Jurkat, Clone E6-1 (cell line): Measurements from ENCODE around the gene HNF1B.

Experiments
- DNase-seq: peaks from one replicate; pipeline ENCODE4 v3.0.0-alpha.2; 2011; ENCODE audit warnings: low read depth, low spot score
- H3K4me3 ChIP-seq: 2 replicates; pipeline ENCODE4 v1.5.1; 2011; ENCODE audit warnings: mild to moderate bottlenecking, low read length, control low read depth, moderate library complexity

Gene HNF1B

DNA sequence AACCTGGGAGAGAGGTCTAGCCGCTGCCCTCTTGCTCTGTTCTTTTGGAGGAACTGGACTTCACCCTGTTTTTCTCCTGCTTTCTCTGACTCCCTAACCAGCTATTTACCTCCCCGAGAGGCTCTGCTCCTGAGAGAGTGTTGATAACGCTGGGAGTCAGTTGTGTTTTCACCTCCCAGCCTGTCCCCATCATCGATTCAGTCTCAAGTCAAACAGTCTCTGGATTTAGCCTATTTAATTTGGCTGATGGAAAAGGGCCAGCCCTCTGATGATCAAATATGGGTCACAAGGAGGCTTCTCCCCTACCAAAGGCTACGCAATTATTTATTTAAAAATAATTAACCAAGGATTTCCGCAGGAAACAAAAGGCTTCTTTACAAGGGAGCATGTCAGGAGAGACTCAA lies 31.8 kb downstream of the HNF1B start:
- no peak overlapping the region for H3K4me3 ChIP-seq
- DNase-seq, result no peak

DNA sequence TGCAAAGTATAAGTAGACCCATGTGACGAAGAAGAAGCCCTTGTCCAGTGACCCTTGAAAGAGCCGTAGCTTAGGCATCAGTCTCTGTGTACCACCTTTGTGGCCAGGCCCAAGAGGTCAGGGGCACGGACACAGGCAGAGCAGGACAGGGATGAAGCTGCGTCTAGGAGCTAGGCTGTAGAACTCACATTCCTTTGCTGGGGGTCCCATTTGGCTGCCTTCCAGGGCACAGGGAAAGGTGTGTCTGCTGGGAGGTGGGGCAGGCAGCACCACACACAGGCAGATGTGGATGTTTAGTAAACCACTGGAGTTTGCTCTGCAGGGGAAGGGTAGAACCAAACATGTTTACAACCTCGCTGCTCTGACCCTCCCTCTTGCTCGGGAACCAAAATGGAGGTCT lies 33.7 kb downstream of the HNF1B start:
- no peak overlapping the region for H3K4me3 ChIP-seq
- DNase-seq, result no peak

DNA sequence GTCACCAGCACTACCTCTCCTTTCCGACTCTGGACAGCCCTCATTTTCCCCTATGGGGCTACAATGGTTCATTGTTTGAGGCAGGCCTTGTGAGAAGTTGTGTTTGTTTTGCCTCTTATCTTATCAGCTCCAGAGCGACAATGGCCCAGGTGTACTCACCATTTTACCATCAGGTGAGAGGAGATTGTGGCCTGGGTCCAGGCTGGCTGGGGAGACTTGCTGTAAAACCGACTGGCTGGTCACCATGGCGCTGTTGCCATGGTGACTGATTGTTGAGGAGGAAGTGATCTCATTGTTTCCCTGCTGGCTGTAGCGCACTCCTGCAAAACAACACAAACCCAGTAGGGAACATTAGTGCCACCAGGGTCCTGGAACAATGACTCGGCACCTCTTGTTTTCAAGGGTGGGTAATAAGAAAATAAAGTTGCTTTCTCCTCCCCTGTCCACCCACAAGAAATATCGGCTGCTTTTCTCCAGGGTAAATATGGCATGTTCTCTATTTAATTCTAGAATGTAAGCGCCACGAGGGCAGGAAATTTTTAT lies 34.4 kb downstream of the HNF1B start:
- no peak overlapping the region for H3K4me3 ChIP-seq
- DNase-seq, result no peak

DNA sequence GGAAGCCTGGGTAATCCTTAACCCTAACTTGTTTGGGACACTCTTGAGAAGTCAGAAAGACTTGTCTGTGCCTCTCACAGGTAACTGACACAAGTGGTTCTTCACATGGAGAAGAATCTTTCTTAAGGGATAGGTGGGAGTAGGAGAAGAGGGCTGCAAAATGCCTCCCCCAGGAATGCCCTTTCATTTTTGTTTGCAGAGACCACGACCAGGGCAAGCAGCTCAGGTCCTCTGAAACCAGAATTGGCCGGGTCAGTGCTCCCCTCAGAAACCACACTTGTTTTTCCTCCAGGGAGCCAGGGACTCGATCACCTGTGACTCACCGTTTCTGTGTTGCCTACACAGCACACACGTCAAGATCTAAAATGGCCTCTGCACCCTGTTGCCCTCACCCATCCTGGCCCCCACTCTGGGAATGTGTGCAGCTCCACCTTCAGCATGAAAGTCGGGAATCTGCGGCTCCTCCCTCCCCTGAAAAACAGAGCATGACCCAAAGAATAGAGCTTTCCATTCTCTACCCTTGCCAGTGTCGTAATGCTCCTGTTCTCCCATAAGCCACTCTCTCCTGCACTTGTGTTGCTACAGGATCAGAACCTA lies 36.1 kb downstream of the HNF1B start:
- DNase-seq, result no peak
- H3K4me3 ChIP-seq, result no peak overlapping the region

DNA sequence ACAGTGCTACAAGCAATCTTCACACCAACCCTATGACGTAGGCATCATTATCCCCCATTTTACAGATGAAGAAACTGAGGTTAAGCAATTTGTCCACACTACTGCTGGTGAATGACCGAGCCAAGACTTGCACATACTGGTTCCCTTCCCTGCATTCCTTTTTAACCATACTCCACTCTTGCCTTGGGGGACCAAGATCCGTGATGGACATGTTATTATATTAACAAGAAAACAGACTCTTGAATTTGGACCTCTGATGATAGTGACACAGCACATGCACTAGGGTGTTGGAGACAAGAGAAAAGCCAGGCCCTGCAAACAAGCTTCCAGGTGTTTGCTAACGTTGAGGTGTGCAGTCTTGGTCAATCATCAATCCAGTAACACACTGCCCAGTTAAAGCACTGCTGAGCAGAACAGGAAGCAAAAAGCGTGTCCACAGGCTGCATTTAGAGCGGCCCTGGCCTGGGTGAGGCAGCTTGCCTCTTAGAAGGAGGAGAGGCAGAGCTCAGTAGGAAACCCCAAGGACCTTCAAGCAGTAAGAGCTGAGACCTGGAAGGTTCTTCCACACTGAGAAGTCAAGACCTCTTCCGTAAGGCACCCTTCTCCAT lies 36.7 kb downstream of the HNF1B start:
- DNase-seq, result no peak
- H3K4me3 ChIP-seq, result no peak overlapping the region

DNA sequence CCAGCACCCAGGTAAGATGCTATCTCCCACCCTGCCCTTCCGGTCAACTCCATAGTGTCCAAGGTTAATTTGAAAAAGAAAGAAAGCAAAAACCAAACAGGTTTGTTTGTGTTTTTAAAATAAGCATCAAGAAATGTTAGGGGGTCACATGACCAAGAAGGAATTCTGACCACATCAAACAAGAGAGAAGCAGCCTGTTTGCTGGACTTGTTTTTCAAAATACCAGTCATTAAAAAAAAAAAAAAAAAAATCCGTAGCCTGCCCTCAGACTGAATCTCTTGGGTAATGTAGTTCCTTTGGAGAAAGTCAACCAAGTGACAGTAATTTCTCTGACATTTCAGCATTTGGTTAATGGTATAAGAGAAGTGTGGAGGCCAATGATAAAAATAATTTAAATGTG lies 38.4 kb downstream of the HNF1B start:
- no peak overlapping the region for H3K4me3 ChIP-seq
- DNase-seq, result no peak

DNA sequence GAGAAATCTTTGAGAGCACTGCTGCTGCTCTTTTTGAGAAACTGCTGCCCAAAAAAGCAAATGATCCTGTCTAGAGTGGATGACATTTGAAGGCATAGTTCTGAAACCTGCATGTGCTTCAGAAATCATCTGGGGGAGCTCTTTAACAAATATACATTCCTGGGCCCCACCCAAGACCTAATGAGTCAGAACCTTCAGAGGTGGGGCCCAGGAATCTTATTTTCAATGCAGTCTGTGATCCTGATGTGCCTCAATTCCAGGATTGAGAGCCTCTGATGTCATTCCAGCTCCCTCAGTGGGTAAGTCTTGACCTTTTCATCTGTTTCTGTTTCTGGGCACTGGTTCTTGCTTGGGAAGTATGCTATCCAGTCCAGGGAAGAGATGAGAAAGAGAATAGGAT lies 42.3 kb downstream of the HNF1B start:
- no peak overlapping the region for H3K4me3 ChIP-seq
- no peak for DNase-seq

DNA sequence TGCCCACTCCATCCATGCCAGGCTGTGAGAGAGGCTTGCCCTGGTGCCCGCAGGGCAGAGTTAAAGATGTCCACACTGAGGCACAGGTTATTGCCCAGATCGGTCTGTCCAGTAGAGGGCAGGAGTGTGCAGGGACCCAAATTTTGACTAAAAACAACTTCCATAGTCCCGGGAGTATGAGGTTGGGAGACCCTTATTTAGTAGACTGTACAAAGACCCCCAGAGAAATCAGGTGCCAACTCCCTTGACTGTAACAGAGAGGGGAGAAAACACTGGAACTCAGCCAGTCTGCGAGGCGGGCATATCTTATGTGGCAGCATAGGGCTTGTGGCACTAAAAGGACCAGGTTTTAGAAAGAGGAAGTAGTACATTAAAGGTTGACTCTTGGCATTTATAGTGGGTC lies 43.4 kb downstream of the HNF1B start:
- DNase-seq, result no peak
- H3K4me3 ChIP-seq, result no peak overlapping the region

DNA sequence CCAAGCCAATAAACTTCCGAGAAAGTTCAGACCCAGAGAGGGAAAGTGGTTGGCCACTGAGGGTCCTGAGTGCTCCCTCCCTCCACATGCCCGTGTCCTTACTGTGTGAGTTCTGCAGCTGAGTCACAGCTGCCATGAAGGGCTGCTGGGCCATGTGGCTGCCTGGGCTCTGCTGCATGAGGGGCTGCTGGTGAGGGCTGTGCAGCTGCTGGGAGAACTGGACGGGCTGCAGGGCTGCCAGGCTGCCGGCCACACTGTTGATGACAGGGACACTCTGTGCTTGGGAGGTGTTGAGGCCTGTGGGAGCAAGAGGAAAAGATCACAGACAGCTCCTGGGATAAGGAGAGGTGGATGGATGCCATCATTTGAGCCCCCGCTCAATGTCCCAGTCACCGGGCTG lies 44.0 kb downstream of the HNF1B start:
- no peak for DNase-seq

DNA sequence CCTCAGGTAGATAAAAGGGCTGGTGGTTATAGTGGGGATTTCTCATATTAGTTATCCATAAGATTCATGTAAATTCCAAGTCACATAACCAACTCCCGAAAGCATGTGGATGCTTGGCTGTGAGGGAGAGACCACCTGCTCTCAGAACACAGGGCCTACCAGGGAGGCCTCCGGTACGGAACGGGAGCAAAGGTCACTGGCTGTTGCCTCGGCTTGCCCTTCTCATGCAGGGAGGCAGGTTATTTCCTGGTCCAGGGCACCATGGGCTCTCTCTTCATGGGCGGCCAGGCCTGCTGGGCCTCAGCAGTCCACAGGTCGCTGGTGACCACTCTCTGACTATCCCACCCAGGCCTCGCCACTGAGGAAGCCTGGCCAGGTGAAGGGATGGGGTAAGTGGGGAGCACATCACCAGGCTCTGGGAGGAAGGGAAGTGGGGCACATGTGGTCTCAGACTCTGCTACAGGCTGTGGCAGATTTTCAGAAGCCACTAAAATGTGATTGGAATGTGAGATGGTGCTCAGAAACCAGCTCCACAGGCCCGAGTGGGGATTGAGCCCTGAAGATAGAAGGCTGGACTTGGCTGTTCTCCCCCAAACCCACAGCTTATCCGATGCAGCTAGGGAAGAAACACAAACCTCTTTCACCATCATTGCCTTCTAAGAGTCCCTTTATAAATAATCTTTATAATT lies 45.4 kb downstream of the HNF1B start:
- no peak for DNase-seq
- no peak overlapping the region for H3K4me3 ChIP-seq

More for the DNA sequence above, 44.0 kb downstream of the HNF1B start:
- no peak overlapping the region for H3K4me3 ChIP-seq

DNA sequence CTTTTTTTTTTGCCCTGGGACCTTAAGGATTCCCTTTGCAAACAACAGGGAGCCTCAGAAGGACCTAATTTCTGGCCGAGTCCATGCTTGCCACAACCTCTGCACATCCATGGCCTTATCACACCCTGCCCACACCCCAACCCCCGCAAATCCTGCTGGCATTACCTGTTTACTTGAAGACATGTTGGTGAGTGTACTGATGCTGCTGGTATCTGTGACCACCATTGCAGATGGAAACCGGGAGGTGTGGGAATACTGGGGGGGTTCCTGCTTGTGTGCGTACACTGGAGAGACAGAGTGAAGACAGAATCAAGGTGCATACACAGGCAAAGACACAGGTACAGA lies 46.0 kb downstream of the HNF1B start:
- no peak overlapping the region for H3K4me3 ChIP-seq
- DNase-seq, result no peak

DNA sequence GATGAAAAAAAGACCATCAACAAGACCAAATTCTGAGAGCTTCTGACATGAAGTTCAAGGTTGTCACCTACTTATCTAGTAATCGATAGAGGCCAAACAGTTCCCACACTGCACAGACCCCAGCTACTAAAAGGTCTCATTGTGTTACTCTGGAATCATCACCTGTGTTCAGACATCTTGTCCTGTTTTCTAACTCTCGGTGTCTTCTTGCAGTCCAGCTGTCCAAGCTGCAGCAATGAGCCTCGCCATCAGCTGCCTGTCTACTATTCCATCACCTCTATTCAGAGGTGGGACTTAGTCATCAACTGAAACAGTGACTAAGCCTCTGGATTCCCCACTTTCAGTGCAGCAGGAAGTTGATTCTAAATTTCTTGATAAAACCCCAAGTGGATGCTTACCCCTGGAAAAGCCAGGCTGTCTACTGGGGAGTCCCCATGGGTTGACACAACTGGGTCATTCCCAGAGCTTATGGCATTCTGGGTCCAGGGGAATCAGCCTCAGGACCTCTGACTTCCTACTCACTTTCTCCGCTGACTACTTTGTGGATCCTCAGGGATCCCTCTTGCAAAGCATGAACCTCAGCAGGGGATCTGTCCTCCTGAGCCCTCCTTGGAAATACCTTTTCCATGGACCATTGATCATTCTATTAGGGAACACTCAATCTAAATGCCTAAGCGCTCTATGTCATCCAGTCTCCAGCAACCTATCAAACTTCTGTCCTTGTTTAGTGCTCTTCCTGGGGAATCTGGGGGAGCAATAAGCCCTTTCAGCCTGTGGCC lies 46.5 kb downstream of the HNF1B start:
- H3K4me3 ChIP-seq, result no peak overlapping the region
- no peak for DNase-seq

DNA sequence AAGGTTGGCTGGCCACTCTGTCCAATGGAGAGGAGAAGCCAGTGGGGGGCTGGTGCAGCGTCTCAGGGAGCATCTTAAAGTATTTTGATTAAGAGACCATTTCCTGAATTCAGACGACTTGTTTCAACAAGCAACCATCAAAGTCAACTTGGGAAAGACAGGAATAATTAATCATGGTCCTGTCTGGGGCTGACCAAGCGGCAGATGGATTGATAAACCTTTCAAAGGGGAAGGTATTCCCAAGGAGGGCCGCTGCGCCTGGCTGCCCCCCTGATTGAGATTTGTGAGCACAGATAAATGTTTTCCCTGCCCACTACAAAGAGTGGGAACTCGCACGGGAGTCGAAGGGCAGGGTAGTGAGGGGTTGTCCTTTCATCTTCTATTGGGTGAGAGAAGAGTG lies 47.5 kb downstream of the HNF1B start:
- no peak for DNase-seq
- H3K4me3 ChIP-seq, result no peak overlapping the region

DNA sequence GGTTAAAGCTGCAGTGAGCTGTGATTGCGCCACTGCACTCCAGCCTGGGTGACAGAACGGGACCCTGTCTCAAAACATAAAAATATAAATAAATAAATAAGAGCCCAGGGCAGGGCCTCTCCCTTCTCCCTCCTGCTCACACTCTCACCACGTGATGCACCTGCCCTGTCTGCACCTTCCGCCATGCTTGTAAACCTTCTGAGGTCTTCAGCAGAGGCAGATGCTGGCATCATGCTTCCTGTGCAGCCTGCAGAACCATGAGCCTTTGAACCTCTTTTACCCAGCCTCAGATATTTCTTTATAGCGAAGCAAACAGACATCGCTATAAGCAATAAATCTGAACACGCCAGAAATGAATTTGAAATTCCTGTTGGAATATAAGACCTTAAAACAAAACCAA lies 48.5 kb downstream of the HNF1B start:
- DNase-seq, result no peak
- no peak overlapping the region for H3K4me3 ChIP-seq

DNA sequence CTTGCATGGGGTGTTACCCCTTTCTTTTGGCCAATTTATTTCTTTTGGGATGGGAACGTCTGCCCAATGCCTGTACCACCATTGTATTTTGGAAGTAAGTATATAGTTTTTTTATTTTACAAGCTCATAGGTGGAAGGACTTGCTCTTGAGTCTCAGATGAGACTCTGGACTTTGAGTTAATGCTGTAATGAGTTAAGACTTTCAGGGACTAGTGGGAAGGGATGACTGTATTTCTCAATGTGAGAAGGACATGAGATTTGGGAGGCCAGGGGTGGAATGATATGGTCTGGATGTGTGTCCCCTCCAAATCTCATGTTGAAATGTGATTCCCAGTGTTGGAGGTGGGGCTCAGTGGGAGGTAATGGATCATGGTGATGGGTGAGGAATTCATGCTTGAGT lies 49.1 kb downstream of the HNF1B start:
- no peak overlapping the region for H3K4me3 ChIP-seq
- no peak for DNase-seq

DNA sequence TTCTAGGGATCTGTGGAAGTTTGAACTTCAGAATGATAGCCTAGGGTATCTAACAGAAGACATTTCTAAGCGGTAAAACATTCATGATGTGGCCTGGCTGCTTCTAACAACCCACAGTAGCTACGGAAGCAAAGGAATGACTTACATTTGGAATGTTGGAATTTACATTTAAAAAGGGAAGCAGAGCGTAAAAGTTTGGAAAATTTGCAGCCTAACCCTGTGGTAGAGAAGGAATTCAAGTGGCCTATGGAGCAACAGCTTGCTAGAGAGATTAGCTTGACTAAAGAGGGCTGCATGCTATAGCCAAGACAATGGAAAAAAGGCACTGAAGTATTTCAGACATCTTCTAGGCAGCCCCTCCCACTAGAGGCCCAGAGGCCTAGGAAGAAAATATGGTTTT lies 50.1 kb downstream of the HNF1B start:
- no peak for DNase-seq
- H3K4me3 ChIP-seq, result no peak overlapping the region

DNA sequence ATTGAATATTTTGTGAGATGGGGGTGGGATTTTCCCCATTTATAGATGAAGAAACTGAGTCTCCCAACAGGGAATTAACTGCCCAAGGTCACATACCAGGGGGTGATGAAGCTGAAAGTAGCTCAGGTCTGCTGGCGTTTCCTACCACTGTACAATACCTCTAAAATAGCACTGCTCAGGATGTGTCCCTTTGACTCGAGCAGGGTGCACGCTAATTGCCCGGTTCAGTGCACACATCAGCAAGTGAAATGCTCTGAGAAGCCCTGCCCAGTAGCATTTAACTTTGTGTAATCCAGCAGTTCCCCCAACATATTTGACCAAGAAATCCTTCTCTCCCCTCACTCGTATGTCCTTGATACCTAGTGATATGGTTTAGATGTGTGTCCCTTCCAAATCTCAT lies 51.5 kb downstream of the HNF1B start:
- DNase-seq, result no peak
- no peak overlapping the region for H3K4me3 ChIP-seq

DNA sequence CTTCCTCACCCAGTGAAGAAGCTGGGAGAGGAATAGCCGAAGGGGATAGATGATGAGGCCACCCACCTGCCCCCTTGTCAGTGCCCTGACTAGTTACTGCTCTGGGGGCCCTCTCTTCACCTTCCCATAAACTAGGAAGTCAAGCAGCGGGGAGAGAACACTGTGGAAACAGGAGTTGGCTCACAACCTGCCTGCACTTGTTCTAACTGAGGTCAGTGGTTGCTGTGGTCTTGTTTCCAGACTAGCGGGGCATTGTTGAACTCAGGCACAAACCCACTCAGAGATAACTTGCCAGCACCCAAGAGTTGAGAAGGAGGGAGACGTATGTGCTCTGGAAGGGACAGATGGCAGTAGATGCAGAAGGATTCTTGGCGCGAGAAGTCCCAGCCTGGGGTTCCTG lies 53.1 kb downstream of the HNF1B start:
- H3K4me3 ChIP-seq, result no peak overlapping the region
- no peak for DNase-seq

DNA sequence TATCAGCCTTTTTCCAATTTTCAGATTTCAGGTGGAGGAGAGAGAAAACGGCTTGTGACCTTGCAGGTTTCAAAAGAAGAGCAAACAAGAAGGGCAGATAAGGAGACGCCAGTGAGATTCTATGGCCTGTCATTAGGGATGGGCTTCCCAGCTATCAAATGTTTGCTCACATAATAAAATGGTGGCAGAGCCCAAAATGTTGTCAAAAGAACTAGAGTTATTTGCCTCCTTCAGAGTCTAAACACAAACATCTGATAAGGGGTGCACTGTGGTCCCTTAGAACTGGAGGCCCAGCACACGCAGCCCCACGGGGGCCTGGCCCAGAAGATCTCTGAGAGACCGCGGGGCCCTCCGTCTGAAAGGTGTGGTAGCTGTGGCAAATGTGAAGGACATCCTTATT lies 55.5 kb downstream of the HNF1B start:
- no peak overlapping the region for H3K4me3 ChIP-seq
- no peak for DNase-seq

DNA sequence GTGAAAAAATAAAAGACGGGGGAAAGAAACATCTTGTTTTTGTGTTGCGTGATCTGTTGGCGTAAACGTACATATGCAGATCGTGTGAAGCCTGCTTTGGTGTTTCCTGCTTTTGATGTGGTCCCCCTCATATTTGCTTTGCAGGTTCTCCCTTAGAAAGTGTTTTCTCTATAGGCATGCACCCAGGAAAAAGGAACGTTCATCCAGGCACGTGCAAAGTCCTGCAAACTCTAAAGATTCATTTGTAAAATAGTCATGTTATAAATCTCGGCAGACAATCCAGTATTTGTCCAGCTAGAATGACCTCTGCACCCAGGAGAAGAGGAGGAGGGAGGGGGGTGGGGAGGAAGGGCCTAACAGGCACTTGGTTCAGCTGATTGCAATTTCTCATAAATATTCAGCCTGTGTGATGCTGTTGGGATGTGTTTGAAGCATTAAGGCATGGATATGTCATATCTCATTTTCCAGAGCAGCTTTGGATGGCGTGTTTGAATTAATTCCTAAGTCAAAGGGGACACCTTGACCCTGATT lies 61.3 kb downstream of the HNF1B start:
- peak; percentile 78 for DNase-seq
- H3K4me3 ChIP-seq, result no peak overlapping the region
